Adrenal gland (tissue), 5 donors: ENCODE measurements around the gene ZNF831.

Source experiments
- POLR2A ChIP-seq, 2 donors: fragments of 450-650 bp; IDR thresholded peaks; one replicate each; pipeline ENCODE4 v1.6.1; 2017; ENCODE audit warnings: antibody characterized with exemption in 2 of 2, mild to moderate bottlenecking in 2 of 2, moderate library complexity in 1 of 2
- TF ChIP-seq, protein P1 (sequence below), 6 experiments: fragments of 450-650 bp in 4 of 6; fragments of 200-600 bp in 2 of 6; sonication (generic) in 1 of 6; IDR thresholded peaks; 1 replicate in 5 of 6; 2 replicates in 1 of 6; pipeline versions ENCODE4 v1.5.1 to v1.8.0; 2016 to 2021; ENCODE audit warnings: antibody characterized with exemption in 6 of 6, mild to moderate bottlenecking in 2 of 6, moderate library complexity in 1 of 6
- donor health status: DM: no; HTN: no; CAD: no.

DNA sequence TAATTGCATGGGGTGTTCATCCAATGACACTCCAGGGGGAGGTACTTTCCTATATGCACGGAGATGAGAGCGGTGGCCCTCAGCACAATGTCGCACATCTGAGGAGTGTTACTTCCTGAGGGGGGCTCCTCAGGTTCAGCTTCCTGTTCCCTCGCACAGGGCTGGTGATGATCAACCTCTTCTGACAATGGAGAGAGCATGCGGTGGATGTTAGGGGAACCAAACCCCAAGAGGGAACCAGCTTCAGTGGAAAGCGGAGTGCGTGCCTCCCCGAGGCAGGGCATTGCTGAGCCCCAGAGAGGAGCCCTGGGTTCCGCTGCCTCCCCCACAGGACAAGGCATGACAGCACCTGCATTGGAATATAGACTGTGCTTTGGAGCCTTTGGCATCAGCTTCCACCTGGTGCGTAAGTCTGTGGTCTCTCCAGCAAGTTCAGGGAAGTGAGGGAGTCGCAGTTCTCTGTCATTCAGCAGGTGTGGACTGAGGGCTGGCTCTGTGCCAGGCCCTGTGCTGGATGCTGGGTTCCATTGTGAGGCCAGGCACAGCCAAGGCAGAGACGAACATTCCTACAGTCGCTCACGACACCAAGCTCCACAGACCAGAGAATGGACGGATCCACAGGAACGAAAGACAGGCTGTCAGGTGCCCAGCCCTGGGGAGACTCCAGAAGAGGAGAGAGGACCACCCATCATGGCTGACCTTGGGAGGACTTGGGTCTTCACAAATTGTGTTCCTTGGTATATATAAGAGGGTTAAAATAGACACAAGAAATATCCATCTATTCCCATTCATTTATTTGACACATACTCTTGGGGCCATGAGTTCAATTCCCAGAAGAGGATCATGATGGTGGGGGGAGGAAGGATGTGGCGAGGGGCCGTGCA lies 3.9 kb upstream of the ZNF831 start:
- TF ChIP-seq POLR2A (IDR thresholded peaks at IDR 0.05): no peak
- TF ChIP-seq, protein P1, sequence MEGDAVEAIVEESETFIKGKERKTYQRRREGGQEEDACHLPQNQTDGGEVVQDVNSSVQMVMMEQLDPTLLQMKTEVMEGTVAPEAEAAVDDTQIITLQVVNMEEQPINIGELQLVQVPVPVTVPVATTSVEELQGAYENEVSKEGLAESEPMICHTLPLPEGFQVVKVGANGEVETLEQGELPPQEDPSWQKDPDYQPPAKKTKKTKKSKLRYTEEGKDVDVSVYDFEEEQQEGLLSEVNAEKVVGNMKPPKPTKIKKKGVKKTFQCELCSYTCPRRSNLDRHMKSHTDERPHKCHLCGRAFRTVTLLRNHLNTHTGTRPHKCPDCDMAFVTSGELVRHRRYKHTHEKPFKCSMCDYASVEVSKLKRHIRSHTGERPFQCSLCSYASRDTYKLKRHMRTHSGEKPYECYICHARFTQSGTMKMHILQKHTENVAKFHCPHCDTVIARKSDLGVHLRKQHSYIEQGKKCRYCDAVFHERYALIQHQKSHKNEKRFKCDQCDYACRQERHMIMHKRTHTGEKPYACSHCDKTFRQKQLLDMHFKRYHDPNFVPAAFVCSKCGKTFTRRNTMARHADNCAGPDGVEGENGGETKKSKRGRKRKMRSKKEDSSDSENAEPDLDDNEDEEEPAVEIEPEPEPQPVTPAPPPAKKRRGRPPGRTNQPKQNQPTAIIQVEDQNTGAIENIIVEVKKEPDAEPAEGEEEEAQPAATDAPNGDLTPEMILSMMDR (IDR thresholded peaks at IDR 0.05): no peak
